ENCODE data around the gene SCN4A.
A peak's percentile ranks its signal among the peaks of the same experiment; 100 is the strongest.
"Not testable (repeated sequence)": the region's sequence is repeated elsewhere in the genome, so short reads cannot be mapped to it uniquely, and the experiment has no call there.

Gene SCN4A

DNA sequence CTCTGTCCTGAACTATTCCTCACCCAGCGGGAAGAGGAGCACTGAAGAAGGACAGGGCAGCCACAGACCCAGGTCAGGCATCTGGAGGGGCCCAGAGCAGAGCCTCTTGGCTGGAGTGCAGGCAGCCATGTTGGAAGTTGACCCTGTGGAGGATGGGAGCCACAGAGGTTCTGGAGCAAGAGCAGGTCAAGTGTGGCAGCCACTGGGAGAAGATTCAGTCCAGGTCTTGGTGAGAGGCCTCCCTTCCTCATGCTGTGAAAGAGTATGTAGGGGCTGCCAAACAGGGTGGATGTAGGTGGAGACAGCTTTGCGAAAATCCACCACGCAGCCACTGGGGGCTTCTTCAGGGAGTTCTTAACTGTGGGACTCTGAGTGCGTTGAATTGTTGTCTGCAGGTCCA, 40.0 kb downstream of the SCN4A start:
- DNase-seq, result no peak

GRCh38 chr17:63931981-63932561, 40.6 kb downstream of the SCN4A start, which contains the start of gene CD79B:
CD79B (minus strand) TSS chr17:63932331; CDS start chr17:63932261, 70 bp downstream.
- DNase-seq, result no peak

DNA sequence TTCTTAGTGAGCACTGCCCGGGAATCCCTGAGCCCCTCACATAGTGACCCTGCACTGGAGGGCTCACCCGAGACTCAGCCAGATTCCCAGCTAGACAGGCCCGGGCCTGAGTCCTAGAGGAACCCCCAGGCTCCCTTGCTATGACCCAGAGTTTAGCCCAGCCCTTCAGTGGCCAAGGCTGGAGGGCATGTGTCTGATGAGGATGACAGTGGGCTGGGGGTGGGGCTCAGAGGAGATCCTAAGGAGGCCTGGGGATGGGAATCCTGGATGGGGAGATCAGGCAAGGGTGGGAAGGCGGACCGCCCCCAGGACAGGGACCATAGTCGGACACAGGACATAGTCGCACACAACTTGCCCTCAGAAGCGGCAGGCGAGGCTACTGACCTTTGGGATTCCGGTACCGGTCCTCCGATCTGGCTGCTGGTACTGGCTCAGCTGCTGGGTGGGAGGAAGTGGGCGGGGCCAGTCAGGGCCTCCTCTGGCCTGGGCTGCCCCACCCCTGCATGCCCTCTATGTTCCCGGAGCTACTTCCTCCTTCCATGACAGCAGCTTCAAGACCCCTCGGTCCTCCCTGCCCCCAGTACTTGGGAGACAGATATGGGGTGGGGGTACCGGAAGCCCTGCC, 41.7 kb downstream of the SCN4A start:
- no peak for DNase-seq

GRCh38 chr17:63929860-63930766, 42.6 kb downstream of the SCN4A start:
- no peak for DNase-seq

DNA sequence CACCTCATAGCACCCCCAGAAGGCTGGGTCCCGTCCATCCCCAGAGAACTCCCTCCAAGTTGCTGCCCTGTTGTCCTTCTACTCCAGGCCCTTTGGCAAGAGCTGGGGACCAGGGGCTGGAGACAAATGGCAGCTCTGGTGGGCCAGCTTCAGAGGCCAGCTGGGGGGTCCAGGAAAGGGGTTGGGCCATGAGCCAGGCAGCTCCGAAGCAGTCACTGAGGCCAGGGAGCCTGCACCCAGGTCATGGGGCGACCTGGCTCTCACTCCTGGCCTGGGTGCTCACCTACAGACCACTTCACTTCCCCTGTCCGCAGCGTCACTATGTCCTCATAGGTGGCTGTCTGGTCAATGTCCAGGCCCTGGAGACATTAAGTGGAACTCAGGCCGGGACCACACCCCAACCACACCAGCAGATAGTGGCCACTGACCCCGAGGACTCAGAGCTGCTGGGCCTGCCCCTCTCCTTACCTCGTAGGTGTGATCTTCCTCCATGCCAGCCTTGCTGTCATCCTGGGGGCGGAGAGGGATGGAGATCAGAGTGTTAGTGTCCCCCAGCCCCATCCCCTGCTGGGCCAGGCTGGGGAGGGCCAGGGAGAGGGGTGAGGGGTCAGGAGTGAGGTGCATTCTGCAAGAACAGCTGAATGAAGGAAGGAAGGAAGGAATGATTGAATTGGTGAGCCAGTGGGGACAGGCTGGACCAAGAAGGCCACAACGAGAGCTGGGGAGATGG, 43.6 kb downstream of the SCN4A start:
- DNase-seq, result no peak

- DNase-seq, result no peak
Observed at GRCh38 chr17:63928172-63928666, 44.5 kb downstream of the SCN4A start.

DNA sequence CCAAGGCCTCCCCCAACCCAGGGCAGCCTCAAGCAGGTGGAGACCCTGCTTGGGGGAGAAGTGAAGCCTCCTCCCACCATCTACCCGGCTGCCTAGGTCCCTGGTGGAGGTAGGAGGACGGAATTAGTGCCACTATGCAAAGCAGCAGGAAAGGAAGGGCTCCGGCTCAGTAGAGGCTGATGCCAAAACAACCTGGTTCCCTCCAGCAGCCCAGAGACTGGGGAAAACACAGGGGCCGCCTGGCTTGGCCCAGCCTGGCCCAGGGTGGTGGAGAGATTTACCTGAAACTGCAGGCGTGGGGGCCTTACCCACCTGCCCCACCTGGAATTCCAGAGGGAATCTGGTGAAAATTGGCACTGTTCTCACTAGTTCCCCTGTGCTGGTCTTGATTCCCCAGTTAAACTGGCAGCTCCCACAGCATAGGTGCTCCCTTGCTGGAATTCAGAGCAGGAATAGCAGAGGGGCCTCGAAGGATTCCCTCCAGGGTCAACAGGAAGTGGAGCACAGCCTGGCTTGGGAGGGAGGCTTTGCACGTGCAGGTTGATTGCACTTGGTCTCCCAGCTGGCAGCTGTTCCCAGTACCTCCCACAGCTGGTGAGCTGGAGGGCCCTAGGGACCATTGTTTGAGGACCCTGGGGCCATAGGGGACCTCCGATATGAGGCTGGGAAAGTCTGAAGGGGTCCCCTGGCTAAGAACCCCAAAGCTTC, 45.1 kb downstream of the SCN4A start:
- DNase-seq, result no peak

DNA sequence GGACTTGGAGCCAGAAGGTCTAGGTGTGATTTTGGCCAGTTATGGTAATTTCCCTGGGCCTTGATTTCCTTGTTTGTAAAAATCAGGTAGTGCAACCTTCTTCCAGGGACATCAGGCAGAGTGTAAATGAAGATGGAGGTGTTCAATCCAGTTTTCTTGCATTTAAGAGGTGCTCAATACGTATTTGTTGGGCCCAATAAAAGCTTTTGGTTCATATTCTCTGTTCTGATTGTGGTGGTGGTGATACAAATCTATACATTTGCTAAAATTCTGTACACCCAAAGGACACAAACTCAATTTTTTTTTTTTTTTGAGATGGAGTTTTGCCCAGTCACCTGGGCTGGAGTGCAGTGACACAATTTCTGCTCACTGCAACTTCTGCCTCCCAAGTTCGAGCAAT, 46.6 kb downstream of the SCN4A start:
- DNase-seq, result no peak

DNA sequence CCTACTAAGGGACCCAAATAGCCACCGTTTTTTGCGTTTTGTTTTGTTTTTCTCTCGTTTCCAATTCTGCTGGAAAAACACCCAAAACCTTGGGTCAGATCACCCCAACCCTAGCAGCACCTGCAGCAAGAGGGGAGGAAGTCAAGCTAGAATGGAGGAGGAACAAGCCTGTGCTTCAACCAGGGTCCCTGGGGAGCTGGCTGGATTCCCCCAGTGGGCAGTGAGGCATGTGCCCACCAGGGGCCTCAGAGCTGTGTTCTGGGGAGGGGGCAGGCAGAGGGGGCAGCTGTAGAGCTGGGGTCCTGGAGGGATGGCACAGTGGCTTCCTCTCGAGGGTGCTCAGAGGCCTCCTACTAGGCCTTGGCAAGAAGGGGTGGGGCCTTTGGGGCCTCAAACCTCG, 47.1 kb downstream of the SCN4A start:
- no peak for DNase-seq

- DNase-seq, result not testable (repeated sequence)
Observed at GRCh38 chr17:63922402-63922801, 50.3 kb downstream of the SCN4A start.

- not testable (repeated sequence) for DNase-seq
Observed at GRCh38 chr17:63920779-63921178, 51.9 kb downstream of the SCN4A start.

GRCh38 chr17:63920050-63920449, 52.7 kb downstream of the SCN4A start:
- DNase-seq, result not testable (repeated sequence)

- DNase-seq, result peak; percentile 23
Observed at GRCh38 chr17:63919311-63919723, 53.4 kb downstream of the SCN4A start.

DNA sequence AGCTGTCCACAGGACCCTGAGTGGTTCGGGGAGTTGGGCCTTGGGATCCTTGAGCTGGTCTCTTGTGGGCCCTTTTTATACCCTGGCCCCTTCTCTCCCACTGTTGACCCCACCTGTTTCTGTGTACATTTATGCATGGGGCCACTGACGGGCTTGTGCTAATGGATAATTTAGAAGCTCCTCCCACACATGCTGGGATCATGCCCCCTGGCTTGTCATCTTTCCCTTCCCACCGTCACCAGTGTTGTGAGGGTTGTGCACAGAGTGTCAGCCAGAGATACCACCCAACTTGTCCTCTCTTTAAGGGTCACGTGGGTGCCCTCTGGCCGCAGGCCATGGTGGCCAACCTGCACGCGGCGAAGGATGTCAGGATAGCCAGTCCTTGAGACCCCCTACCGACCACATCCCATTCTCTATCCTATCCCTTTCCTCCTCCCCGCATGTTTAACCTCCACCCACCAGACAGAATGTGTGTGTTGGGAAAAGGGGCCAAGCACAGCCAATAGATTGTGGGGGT, 53.9 kb downstream of the SCN4A start, which contains the start of gene GH1:
TSS of gene GH1 (minus strand) at position 51 of the 517 bp plus-strand sequence. CDS start 63 bp downstream, outside the sequence.
- DNase-seq, result not testable (repeated sequence)

DNA sequence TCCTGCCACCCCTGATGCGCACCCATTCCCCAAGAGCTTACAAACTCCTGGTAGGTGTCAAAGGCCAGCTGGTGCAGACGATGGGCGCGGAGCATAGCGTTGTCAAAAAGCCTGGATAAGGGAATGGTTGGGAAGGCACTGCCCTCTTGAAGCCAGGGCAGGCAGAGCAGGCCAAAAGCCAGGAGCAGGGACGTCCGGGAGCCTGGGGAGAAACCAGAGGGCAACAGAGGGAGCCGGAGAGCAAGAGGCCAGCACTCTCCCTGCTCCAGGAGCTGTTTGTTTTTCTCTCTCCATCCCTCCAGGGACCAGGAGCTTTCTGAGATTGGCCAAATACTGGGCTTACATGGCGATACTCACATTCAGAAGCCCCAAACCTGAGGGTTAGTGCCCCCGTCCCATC, 54.4 kb downstream of the SCN4A start:
- DNase-seq, result no peak

GRCh38 chr17:63917646-63918045, 55.1 kb downstream of the SCN4A start:
- no peak for DNase-seq

DNA sequence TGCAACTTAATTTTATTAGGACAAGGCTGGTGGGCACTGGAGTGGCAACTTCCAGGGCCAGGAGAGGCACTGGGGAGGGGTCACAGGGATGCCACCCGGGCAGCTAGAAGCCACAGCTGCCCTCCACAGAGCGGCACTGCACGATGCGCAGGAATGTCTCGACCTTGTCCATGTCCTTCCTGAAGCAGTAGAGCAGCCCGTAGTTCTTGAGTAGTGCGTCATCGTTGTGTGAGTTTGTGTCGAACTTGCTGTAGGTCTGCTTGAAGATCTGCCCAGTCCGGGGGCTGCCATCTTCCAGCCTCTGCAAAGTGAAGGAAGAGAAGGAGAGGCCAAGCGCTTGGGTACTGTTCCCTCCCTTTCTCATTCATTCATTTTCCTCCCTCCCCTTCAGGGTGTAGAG, 55.5 kb downstream of the SCN4A start:
- not testable (repeated sequence) for DNase-seq

- no peak for DNase-seq
Observed at GRCh38 chr17:63916566-63917185, 56.0 kb downstream of the SCN4A start.

- DNase-seq, result not testable (repeated sequence)
Observed at GRCh38 chr17:63915753-63916152, 57.0 kb downstream of the SCN4A start.

DNA sequence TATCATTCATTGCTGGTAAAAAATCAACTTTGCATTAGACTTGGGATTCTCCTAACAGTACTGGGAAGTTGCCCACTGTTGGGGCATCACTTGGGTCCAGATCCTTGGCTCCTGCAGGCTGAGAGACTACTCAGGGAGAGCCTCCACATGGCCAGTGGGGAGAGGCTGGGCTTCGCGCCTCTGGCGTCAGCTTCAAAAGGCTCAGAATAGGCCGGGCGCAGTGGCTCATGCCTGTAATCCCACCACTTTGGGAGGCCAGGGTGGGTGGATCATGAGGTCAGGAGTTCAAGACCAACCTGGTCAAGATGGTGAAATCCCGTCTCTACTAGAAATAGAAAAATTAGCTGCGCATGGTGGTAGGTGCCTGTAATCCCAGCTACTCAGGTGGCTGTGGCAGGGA, 58.2 kb downstream of the SCN4A start:
- no peak for DNase-seq

- no peak for DNase-seq
Observed at GRCh38 chr17:63911657-63912100, 61.0 kb downstream of the SCN4A start.
